Vagina (tissue), 2 donors: ENCODE data around the gene KRTAP10-12.

Experiments
- POLR2A ChIP-seq, 2 donors: fragments of 450-650 bp; IDR thresholded peaks; one replicate each; pipeline ENCODE4 v1.6.1; 2017; ENCODE audit warnings: antibody characterized with exemption in 2 of 2, mild to moderate bottlenecking in 2 of 2, moderate library complexity in 2 of 2
- POLR2AphosphoS5 ChIP-seq, 2 donors: sonication (generic); formaldehyde crosslinking; IDR thresholded peaks; one replicate each; pipeline ENCODE4 v1.9.0; 2017; ENCODE audit warnings: antibody characterized with exemption in 2 of 2, mild to moderate bottlenecking in 2 of 2, low read depth in 1 of 2; ENCODE audit not compliant: insufficient read depth in 1 of 2
- TF ChIP-seq, protein P1 (sequence below), 3 experiments: fragments of 450-650 bp in 2 of 3; fragments of 200-600 bp in 1 of 3; sonication (generic) in 1 of 3; IDR thresholded peaks; one replicate each; pipeline ENCODE4 v1.5.1; 2017 to 2019; ENCODE audit warnings: antibody characterized with exemption in 3 of 3, mild to moderate bottlenecking in 2 of 3, moderate library complexity in 2 of 3

- TF ChIP-seq, protein P1, sequence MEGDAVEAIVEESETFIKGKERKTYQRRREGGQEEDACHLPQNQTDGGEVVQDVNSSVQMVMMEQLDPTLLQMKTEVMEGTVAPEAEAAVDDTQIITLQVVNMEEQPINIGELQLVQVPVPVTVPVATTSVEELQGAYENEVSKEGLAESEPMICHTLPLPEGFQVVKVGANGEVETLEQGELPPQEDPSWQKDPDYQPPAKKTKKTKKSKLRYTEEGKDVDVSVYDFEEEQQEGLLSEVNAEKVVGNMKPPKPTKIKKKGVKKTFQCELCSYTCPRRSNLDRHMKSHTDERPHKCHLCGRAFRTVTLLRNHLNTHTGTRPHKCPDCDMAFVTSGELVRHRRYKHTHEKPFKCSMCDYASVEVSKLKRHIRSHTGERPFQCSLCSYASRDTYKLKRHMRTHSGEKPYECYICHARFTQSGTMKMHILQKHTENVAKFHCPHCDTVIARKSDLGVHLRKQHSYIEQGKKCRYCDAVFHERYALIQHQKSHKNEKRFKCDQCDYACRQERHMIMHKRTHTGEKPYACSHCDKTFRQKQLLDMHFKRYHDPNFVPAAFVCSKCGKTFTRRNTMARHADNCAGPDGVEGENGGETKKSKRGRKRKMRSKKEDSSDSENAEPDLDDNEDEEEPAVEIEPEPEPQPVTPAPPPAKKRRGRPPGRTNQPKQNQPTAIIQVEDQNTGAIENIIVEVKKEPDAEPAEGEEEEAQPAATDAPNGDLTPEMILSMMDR (IDR thresholded peaks at IDR 0.05), result no peak
- no peak for TF ChIP-seq POLR2AphosphoS5 (IDR thresholded peaks at IDR 0.05; ENCODE audit: insufficient read depth in 1 of 2, low read depth in 1 of 2)
- no peak for TF ChIP-seq POLR2A (IDR thresholded peaks at IDR 0.05)
Observed at GRCh38 chr21:44740742-44741141, 43.8 kb downstream of the KRTAP10-12 start.
